Right ventricle myocardium superior (tissue), 1 donor: ENCODE data around the gene PNMA6E. TPM values are rescaled to one million over a fixed set of nuclear protein-coding genes. Genes with fewer than 3 reads are reported as not detected.

Experiments used
- ATAC-seq: fragments of 200-7000 bp; cut with Tn5 transposase; one replicate; pipeline ENCODE4 v1.9.1; 2020; ENCODE audit warnings: mild to moderate bottlenecking; ENCODE audit not compliant: poor library complexity
- DNase-seq: peaks from one replicate; pipeline ENCODE4 v3.0.0-alpha.2; 2020
- intact Hi-C: fragments of 100-400 bp; cut with DNase I; formaldehyde crosslinking; loops from one replicate; pipeline ENCODE4 v1.11.2; 2022
- long read RNA-seq: library from polyadenylated mRNA; unstranded; transcript quantifications from one replicate; pipeline ENCODE4 v2.0.0, GENCODE V29; 2021
- total RNA-seq: library from RNA; stranded (reverse); fragmentation: NEBNext Ultra II Directional; extraction: Animal tissue kit (Norgen Biotek cat#: 25700); gene quantifications from one replicate; pipeline ENCODE4 v1.2.1, GENCODE V29; 2021
- donor health status: DM: no; HTN: yes; CAD: no; lungs with severe emphysema.

The PNMA6E gene
- not detected for total RNA-seq
- long read RNA-seq, result 0 reads

DNA sequence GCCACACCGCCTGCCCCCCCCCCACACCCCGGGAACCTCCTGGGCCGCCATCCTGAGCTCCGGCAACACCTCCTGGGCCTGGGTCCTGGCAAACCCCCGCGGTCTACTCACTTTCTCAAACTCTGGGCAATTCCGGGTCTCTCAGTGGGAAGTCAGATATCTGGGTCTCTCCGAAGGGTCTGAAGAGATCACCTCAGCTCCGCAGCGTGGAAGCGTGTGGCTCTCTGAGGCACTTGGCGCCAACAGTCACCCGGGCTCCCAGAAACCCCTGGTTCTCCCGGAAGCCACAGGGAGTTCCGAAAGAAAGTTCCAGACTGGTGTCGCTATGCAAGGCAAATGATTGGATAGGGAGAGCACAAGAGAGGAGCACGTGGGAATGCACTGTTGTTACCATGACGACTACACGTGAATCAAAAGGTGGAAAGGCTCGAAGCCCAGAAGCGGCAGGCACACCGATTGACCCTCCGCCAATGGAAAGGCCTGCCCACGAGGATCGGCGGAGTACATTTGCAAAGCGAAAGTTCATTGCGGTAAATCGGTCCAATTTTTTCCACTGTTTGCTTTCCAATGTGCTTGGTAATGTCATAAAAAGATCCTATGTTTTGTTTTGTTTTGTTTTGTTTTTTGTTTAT, at the start of gene PNMA6E:
PNMA6E (minus strand) TSS at position 218 of the 632 bp plus-strand sequence. CDS start 2,501 bp downstream, outside the sequence.
- no peak for DNase-seq
- intact Hi-C loops, result no loop called here

GRCh38 chrX:153450949-153451277, 49.8 kb upstream of the PNMA6E start:
- ATAC-seq (no peak), DNase-seq (no peak)
- intact Hi-C loops, result no loop called here

More for the DNA sequence above, at the start of gene PNMA6E:
- ATAC-seq, result no peak

DNA sequence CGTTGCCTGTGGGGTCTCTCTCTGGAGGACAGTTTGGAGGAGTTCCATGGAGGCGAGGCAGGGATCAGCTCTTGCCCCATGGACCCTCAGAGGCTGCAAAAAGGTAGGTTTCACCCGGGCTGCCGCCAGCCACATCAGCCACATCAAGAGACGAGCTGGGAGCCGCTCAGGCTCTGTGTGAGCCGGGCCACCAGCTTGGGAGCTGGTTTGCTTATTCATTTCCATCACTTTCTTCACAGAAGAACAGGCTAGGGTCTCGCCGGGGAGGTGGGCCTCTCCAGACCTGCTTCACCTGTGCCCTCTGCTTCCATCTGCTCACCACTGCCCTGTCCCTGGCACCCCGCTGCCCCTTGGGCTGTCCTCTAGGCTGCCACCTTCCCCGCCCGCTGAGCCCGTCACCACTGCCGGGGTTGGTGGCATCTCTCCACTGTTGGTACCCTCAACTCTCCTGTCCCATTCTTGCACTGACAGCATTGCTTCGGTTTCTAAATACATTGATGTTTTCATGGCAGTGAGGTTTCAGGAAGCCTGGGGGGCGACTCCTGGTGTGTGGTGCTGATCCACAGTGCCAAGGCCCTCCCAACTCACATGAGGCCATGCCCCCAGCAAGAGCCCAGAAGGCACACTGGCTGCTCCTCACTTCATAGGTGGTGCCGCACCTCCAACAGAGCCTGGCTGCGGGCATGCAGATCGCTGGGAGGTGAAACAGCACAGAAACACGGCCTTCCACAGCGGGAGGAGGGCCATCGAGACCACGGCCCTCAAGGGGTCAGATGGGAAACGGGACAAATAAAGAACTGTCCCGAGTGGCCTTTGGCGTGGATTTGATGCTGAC, 49.2 kb upstream of the PNMA6E start:
- ATAC-seq, result no peak
- intact Hi-C loops, result no loop called here
- DNase-seq, result no peak

DNA sequence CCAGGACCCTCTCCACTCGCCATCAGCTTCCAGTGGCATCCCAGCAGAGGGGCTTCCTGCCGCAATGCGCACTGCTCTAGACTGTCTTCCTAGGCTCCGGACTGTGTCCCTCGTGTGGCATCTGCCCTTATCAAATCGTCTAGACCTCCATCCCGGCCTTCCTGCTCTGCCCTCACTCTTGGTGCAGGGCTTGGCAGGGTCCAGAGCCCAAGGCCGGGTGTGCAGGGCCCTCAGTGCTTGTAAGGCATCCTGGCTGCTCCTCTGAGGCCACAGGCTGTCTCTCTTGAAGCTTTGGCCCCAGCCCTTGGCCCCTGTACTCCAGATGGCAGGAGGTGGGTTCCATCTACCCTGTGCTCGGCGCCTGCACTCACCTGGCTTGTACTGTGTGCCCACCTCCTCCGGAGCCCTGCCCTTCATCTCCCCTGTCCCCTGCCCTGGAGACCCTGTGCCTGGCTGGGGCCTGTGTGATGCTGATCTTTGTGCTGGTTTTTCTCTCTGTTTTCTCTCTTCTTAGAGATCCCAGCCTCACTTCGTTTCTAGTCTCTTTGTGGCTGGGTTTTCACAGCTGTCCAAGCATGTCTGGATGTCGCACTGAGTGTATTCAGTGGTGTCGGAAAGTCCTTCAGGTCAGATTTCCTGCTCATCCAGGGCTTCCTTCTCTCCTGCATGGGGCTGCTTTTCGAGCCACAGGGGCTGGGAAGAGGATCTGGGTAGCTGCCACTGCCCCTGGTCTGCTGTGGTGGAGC, 48.4 kb upstream of the PNMA6E start:
- DNase-seq, result no peak
- intact Hi-C loops, result no loop called here
- no peak for ATAC-seq

- intact Hi-C loops, result no loop called here
- ATAC-seq (no peak), DNase-seq (no peak)
Measured at GRCh38 chrX:153448556-153449367, 47.6 kb upstream of the PNMA6E start.

GRCh38 chrX:153447581-153447960, 46.4 kb upstream of the PNMA6E start:
- DNase-seq, result no peak
- intact Hi-C loops, result no loop called here
- no peak for ATAC-seq

DNA sequence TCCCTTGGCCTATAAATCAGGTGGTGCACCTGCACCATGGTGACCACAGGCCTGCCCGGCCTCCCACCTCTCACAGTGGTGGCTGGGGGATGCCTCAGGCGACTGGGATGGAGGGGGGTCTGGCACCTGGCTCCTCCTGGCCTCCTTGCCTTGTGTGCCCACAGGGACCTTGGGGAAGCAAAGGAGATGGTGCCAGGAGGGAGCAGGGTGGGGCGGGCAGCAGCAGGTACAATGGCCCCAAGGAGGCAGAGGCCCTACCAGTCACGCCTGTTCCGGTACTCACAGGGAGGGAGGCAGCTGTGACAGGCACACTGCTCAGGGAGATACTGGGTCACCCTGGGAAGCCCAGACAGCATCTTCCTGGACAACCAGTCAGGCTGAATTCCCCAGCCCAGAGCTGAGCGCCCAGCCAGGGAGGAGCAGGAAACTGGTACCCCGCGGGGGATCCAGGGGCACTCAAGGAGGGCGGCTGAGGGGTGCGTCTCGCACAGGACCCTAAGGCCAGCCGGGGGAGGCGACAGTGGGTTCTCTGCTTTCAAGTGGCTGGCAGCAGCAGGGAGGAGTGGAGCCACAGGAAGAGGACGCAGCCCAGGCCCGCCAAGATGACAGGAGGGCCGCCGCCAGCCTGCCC, 45.9 kb upstream of the PNMA6E start:
- ATAC-seq (no peak), DNase-seq (no peak)
- intact Hi-C loops, result no loop called here

GRCh38 chrX:153446636-153446936, 45.4 kb upstream of the PNMA6E start:
- ATAC-seq, result no peak
- intact Hi-C loops, result no loop called here
- DNase-seq, result no peak

- intact Hi-C loops, result no loop called here
- ATAC-seq, result no peak
- DNase-seq, result no peak
Measured at GRCh38 chrX:153445856-153446635, 44.9 kb upstream of the PNMA6E start, which contains the start of gene TREX2. TREX2 (minus strand) TSS chrX:153446056; CDS start chrX:153445430, 626 bp downstream.

DNA sequence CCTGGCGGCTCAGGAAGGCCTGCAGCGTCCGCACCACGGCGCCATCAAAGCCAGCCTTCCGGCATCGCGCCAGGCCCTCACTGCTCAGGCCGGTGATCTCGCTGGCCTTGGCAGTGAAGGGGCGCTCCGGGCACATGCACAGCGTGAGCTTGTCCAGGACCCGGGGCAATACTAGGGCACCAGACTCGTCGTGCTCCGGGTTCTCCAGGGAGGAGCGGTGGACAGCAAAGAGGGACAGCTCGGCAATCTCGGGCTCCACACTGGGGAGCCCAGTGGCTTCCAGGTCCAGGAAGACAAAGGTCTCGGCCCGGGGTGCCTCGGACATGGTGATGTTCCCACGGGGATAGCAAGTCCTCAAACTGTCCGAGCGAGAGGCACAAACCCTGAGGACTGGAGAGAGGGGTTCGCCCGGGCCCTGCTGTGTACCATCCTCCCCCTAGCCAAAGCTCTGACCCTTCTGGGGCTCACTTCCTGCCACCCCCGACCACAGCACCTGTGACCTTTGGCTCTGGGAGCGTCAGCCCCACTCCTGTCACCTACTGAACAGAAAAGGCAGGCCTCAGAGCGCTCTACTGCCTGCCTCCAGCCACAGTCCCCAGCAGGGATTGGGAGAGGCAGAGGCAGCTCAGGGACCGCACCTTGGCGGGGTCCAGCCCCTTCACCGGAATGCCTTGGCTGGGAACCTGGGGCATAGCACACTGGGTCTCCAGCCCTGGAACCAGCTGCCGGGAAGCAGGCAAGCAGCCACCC, 44.1 kb upstream of the PNMA6E start:
- DNase-seq, result no peak
- intact Hi-C loops, result no loop called here
- no peak for ATAC-seq

DNA sequence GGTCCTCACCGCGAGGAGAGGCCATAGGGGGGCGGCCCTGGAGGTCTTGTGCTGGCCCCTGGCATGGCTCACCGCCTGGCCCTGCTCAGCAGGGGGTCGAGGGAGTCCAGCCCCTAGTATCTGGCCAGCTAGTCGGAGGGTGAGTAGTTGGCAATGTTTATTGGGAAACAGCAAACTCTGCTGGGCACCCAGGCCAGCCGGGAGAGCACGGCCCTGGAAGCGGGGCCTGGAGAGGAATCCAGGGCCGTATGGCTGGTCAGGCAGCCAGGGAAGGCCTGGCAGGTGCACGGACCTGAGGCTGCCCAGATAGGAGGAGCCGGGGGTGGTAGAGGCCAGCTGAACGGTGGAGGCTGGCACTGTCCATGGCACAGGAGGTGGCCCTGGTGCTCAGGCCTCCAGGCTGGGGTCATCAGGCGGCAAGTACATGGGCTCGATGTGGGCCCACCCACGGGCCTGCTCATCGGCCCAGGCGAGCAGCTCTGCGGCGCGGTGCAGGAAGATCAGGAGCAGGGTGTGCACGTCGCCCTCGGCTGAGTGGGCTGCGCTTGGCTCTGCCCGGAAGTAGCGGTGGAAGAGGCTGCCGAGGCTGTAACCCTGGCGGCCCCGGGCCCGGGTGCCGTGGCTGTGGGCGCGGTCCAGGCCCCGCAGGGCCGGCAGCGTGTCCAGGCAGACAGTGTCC, 43.3 kb upstream of the PNMA6E start:
- no peak for DNase-seq
- no peak for ATAC-seq
- intact Hi-C loops, result no loop called here

DNA sequence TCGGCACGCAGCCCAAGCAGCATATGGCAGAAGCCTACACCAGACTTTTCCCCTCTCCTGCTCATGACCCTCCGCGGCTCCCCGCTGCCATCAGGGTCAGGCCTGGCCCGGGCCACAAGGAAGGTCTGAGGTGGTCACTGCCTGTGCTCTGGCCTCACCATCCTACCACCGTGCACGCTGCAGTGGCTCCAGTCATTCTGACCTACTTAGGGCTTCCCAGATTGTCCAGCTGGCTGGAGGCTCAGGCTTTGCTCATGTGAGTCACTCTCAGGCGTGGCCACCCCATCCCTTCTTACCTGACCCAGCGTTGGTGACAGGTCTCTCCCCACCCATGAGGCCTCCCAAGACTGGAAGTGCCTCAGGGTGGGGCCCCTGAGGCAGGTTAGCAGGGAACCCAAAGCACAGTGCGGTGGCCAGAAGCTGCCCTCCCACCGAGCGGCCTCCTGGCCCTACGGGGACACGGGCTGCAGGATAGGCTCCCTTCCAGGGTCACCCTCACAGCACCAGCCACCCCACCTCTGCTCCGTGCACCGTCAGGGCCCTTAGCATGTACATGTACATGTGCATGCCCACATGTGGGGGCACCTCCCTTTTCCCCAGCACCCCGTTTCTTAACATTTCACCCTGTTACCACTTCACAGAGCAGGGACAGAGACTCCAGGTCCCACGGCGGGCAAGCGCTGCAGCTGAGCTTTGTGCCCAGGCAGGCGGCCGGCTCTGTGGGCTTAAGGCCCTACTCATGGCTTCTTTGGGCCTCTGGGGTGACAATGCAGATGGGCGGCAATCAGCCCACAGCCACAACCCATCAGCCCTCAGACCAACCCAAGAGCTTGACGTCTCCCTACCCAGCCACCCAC, 42.6 kb upstream of the PNMA6E start:
- intact Hi-C loops, result no loop called here
- no peak for DNase-seq
- ATAC-seq, result no peak

GRCh38 chrX:153442463-153442862, 41.3 kb upstream of the PNMA6E start:
- intact Hi-C loops, result no loop called here
- ATAC-seq (no peak), DNase-seq (no peak)

DNA sequence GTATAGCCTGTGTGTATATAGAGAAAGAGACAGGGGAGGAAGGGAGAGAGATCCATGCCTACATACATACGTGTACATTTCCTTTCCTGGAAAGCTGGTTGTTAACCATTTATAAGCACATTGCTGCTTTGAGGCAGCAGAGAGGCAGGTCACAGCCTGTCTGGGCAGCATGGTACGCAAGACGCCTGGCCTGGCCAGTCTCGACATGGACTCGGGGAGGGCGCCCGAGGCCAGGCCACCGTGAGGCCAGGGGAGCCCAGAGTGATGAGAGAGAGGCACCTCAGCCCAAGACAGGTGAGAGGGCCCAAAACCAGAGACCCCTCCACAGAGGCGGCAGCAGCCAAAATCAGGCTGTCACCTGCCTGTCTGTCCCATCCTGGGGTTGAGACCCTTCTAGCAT, 40.8 kb upstream of the PNMA6E start:
- DNase-seq (no peak), ATAC-seq (no peak)
- intact Hi-C loops, result no loop called here

GRCh38 chrX:153441296-153441695, 40.1 kb upstream of the PNMA6E start:
- no peak for DNase-seq
- ATAC-seq, result no peak
- intact Hi-C loops, result no loop called here
